Activated naive CD8-positive, alpha-beta T cell treated with anti-CD3 and anti-CD28 coated beads, Interleukin-2, amount 50 U/mL, for 16 hours (primary cell): ENCODE results near the gene STK24.
A peak's percentile ranks its signal among the peaks of the same experiment; 100 is the strongest.

ENCODE experiments used
- DNase-seq: peaks from one replicate; pipeline ENCODE4 v3.0.0-alpha.2; 2020; ENCODE audit warnings: low read depth, low spot score

The STK24 gene

DNA sequence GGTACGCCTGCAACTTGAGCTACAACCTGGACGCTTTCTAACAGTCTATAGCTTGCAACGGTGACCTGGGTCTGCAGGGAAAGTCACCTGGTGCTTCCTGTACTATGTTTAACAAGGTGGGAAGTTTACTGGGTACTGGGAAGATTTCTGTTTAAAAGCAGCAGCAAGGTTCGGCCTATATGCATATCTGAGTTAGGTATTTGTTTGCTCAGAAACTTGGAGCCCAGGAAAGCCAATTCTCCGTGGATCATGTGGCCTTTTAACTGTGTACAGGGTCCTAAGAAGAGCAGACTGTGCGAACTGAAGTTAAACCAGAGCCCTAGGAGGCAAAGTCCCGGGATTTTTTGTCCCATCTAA, 103.1 kb downstream of the STK24 start:
- no peak for DNase-seq

GRCh38 chr13:98473135-98473787, 103.6 kb downstream of the STK24 start:
- DNase-seq, result no peak

GRCh38 chr13:98471934-98472333, 105.0 kb downstream of the STK24 start:
- no peak for DNase-seq

DNA sequence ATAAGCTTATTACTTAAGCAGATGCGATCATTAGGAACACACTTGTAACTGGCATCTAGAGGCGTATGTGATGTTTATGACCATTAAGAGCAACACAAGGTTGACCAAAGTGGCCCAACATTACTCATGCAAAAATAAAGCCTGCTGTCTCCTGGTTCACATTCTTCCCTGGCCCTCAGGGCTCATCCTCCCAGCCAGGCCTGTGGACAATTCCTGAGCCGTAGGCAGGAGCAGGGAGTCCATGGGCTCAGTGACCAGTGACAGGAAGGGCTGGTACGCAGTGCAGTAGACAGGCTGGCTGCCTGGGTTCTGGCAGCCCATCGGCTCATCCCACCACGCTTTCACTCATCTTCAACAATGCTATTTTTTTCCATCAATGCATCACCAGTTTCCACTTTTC, 106.0 kb downstream of the STK24 start:
- DNase-seq, result no peak

DNA sequence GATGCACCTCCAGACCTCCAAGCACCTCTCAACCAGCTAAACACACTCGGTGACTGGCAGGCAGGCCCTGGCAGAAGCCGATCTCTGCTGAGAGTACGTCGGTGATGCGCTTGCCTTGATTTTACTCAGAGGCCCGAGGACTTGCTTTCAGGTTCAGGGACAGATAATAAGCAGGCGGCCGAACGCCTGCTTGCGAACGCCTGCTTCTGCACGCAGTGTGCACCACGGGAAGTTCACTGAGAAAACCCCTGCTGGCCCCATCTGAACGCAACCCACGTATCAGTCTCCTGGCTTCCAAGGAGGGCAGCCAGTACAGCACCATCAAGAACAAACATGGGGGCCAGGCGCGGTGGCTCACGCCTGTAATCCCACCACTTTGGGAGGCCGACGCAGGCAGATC, 108.0 kb downstream of the STK24 start:
- DNase-seq, result no peak

DNA sequence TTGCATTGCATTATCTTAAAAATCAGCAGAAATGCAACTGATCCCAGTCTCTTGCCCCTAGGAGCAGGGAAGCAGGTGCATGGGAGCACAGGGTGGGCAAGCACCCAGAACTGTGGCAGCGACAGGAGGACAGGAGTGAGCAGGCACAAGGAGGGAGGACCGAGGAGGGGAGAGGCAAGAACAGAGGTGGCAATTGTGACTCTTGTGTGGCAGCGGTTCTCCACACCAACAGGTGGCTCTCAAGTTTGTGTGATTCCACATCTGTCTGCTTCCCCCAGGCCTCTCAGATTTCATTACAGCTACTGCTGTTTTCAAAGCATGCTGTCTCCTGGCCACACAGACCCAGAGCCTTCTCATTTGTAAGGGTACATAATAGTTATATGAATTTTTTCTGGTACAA, 108.5 kb downstream of the STK24 start:
- no peak for DNase-seq

- no peak for DNase-seq
Measured at GRCh38 chr13:98467263-98467985, 109.5 kb downstream of the STK24 start.

- DNase-seq, result peak; percentile 20
Measured at GRCh38 chr13:98466634-98467236, 110.2 kb downstream of the STK24 start.

- DNase-seq, result no peak
Measured at GRCh38 chr13:98462946-98463345, 114.0 kb downstream of the STK24 start.

DNA sequence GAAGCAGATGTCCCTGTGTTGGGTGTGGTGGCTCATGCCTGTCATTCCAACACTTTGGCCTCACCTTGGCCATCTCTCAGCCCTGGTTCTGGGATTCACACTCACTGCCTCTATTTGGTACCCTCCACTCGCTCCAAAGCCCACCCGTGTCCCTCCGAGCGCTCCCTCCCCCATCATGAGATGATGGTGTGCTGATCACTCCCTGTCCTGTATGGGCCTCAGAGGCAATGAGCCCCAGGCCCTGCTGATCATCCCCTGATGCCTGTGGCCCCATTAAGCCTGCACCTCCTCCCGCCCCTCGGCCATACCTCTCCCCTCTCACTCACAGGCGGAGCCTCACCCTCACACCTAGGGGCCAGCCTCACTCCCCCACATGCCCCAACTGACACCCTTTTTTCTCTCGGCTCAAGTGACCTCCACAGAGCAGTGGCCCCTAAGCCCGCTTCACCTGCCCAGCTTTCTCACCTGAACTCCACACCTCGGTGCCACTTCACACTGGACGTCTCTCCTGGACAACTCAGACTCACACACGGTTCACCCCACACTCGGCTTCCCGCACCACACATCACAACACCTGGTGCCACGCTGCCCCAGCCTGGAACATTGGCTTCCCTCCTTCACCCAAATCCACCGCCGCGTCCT, 114.5 kb downstream of the STK24 start:
- DNase-seq, result no peak

DNA sequence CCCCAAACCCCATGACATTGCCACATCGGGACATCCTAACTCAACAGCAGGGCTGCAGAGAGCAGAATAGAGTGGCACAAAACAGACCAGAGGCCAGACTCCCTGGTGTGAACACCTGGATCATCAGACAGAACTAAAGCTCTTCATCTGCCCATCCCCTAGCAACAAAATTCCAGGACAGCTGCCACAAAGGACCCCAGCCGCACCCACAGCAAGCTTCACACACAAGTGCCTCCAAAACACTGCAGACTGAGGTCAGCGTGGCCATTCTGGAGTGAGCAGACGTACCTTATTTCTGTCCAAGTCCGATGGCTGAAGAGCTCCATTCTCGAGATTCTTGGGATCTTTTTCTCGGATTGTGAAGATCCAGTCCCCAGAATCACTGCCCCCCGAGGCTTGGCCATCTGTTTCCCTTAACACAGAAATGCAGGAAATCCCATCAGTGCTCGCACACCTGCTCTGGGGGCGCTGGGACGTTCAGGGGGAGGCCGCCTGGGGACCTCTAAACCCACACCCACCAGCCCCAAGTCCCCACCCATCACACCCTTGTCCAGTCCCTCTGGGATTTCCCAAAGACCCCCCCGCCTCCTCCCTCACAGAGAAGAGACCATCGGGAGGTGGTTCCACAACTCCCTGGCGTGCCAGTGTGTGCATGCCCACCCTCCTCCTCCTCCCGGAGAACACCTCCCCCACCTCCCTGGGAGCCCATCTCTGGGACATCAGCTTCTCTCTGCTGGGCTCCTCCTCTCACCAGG, 115.2 kb downstream of the STK24 start:
- no peak for DNase-seq

DNA sequence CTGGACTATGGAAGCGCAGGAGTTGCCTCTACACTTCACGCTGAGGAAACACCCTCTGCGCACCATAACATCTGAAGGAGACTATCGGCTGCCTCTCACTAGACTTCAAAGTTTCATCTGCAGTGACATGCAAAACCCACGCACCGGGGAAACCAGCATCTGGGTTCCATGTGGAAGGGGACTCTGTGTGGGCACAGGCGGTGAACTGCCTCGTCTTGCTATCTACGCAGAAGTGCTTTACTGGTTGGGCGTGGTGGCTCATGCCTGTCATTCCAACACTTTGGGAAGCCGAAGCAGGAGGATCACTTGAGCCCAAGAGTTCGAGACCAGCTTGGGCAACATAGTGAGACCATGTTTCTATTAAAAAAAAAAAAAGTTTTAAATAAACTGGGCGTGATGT, 116.4 kb downstream of the STK24 start:
- DNase-seq, result no peak

DNA sequence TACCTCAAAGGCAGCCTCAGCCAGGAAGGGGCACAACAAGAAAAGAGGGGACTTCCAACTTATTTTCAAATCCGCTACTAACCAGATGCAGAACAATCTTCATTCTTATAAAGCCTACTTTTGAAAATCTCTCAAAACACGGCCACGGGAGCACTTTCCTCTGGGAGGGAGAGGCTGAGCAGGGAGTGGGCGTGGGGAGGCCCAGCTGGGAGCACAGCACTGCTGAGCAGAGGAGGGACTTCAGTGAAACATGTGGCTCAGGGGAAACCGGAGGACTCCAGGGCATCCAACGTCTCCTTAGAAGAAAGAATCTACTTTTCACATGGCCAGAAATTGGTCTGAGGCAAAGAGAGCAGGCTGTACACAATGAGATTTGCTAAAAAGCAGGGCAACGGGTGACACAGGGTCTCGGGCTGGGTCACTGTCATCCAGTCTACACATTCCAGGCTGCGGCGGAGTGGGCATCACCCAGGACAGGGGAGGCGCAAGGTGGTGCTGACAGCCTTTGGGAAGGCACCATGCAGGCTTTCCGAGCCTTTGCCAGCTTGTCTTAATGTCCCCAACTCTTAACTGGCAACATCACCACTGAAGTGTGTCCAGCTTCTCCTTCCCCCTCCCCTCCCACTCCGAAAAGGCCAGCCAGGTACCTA, 117.1 kb downstream of the STK24 start:
- no peak for DNase-seq

DNA sequence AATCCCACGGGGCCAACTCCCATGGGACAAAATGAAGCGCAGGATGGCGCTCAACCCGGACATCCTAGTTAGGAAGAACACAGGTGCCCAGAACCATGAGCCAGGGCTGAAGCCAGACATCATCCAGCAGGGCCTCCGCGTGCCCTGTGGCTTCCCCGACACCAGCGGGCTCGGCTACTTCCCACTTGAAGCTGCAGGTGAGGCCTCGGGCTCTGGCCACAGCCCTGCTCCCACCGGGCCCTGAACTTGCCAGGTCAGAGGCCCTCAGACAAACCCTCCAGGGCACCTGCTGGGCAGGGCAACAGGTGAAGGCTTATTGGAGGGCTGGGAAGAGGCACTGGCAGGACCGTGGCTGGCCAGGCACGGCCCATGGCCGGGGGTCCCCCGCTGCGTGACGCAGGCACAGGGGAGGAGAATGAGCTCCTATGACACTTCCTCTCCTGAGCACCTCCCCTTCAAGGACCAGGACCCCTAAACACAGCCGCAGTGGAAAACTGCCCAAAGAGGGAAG, 117.7 kb downstream of the STK24 start:
- DNase-seq, result no peak

DNA sequence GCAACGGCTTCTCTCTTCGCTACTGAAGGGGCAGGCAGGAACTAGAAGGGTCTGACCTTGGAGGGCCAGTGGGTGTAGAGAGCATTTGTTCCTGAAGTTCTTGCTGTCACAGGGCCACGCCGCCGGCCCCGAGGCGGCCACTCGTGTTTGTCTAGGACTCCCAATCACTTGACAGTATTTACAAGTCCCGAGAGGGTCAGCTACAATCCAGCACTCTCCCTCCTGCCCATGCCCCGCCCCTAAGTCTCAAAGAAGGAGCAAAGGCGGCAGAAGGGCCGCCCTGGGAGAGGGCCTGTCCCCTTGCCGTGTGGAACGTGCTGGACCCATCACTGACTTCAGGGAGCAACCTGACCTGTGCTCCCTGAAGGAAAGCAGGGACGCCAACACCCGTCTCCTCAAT, 118.5 kb downstream of the STK24 start:
- no peak for DNase-seq

DNA sequence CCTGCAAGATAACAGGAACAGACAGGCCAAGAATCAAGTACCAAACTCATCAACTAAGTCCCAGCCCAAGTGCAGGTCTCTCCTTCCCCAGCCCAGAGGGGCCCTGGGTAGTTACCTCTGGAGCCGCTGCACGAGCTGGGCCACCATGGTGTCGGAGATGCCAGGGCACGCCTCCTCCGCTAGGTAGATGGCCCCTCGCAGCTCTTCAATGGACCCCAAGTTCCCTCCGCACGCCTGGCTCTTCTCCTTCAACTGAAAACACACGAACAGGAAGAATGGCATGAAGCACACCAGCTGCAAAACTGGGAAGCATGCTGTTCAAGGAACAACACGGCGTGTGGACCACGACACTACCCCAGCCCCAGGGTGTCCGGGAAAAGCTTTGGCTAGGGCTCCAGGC, 119.9 kb downstream of the STK24 start:
- no peak for DNase-seq

GRCh38 chr13:98456413-98456845, 120.5 kb downstream of the STK24 start:
- no peak for DNase-seq

DNA sequence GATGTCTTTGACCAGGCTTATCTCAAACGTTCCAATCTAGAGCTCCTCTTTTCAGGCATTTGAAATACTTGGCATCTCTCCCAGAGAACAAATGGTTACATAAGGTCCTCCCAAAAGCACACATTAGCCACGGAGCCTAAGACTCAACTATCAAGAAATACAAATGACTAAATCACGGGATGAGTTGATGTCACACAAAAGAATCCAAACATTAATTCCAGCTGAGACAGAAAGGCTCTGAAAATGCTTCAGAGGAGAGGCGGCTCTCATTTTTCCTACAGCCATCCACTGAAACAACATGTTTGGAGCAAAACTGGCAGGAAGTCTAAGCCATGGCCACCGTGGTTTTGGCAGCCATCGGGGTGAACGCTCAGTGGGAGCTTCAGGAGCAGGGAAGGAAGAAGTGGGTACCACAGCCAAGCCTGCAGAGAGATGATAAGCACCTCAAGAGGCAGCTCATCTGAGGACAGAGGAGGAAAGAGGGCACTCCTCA, 122.5 kb downstream of the STK24 start:
- DNase-seq, result no peak

DNA sequence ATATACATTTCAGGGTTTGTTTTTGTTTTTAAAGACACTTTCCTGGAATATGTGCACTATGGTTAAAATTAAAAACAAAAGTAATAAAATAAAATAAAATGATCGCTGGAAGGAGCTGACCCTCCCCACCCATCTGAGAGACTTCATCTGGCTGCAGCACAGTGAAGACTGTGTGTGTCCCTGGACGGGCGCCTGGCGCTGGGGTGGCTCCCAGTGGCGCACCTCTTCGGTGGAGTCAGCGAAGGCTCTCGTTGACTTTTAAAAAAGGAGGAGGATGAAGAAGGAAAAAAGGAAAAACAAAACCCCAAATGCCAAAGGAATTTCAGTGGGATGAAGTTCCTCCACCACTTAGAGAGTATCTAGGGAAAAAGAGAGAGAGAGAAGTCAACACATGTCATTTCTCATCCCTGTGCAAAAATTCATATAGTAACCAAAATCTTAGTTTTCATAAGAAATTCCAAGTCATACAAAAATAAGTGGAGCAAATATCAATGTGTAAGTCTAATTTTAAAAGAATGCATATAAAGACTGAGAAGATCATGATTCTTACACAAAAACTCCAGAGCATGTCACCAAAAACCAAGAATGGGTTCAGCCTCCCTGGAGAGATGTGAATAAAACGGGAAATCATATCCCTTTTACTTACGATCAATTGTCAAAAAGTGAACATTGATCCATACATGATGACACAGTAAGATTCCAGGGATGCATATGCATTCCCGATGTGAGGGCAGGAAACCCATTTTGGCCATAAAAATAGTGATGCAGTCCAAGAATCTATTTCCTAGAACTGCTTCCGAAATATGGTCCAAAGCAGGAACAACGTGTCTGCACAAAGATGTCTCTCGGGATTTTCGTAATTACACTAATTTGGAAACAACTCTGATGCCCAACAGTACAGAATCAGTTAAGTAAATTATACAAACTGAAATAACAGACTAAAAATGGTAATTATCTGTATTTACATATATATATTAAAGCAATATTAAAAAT, 123.8 kb downstream of the STK24 start:
- DNase-seq, result no peak
